Erythroblast (primary cell): ENCODE results near the gene DRD4.

ENCODE experiments used
- GATA1 ChIP-seq: IDR thresholded peaks from 2 replicates; pipeline ENCODE4 v1.6.1; 2011; ENCODE audit warnings: low read depth, mild to moderate bottlenecking, control low read depth, low read length, moderate library complexity
- POLR2A ChIP-seq: IDR thresholded peaks from 2 replicates; pipeline ENCODE4 v1.6.1; 2011; ENCODE audit warnings: mild to moderate bottlenecking, low read length

GRCh38 chr11:656426-656825 lies 19.4 kb downstream of the DRD4 start:
- TF ChIP-seq POLR2A (no peak), GATA1 (no peak)
